Ascending aorta (tissue), 2 donors: Measurements from ENCODE around the gene NDRG2. TPM values are rescaled to one million over a fixed set of nuclear protein-coding genes. Genes with fewer than 3 reads are reported as not detected.
"Not testable (repeated sequence)": the region's sequence is repeated elsewhere in the genome, so short reads cannot be mapped to it uniquely, and the experiment has no call there.

Experiments
- DNase-seq, 2 donors: peaks; one replicate each; pipeline ENCODE4 v3.0.0-alpha.2; 2019; ENCODE audit warnings: low spot score in 2 of 2
- H3K27ac ChIP-seq, 2 donors: fragments of 200-600 bp; sonication (generic); one replicate each; pipeline ENCODE4 v1.5.1; 2016 to 2017; ENCODE audit warnings: mild to moderate bottlenecking in 1 of 2
- H3K27me3 ChIP-seq: fragments of 200-600 bp; sonication (generic); one replicate; pipeline ENCODE4 v1.5.1; 2017
- H3K36me3 ChIP-seq, 2 donors: fragments of 200-600 bp; sonication (generic); one replicate each; pipeline ENCODE4 v1.5.1; 2016
- H3K4me1 ChIP-seq, 2 donors: fragments of 200-600 bp; sonication (generic); one replicate each; pipeline ENCODE4 v1.5.1; 2016 to 2017; ENCODE audit warnings: mild to moderate bottlenecking in 1 of 2
- H3K4me3 ChIP-seq, 2 donors: fragments of 200-600 bp; sonication (generic); one replicate each; pipeline ENCODE4 v1.5.1; 2016 to 2017; ENCODE audit warnings: mild to moderate bottlenecking in 1 of 2
- H3K9me3 ChIP-seq, 2 donors: fragments of 200-600 bp; sonication (generic); one replicate each; pipeline ENCODE4 v1.5.1; 2016
- CTCF ChIP-seq, 3 experiments: fragments of 200-600 bp in 2 of 3; fragments of 450-650 bp in 1 of 3; sonication (generic) in 2 of 3; IDR thresholded peaks; one replicate each; pipeline ENCODE4 v1.5.1; 2016 to 2019; ENCODE audit warnings: antibody characterized with exemption in 3 of 3, mild to moderate bottlenecking in 1 of 3, moderate library complexity in 1 of 3
- intact Hi-C: fragments of 100-400 bp; cut with DNase I; formaldehyde crosslinking; loops from one replicate; pipeline ENCODE4 v1.15.1; 2023
- total RNA-seq: library from RNA; depleted of rRNA; stranded (reverse); fragments of >200 nt; gene quantifications from one replicate; pipeline ENCODE4 v1.1.0, GENCODE V29; 2016

NDRG2 gene
- total RNA-seq, 1 donor from 2014 or later: 216 TPM

- Histone ChIP-seq H3K27me3 (no peaks in the 10 kb centered on the region), H3K4me1 (peaks cover 27 to 38% of the 10 kb centered on the region in 2 donors), H3K36me3 (peaks cover 30 to 36% of the 10 kb centered on the region in 2 donors), H3K9me3 (no peaks in the 10 kb centered on the region), H3K4me3 (peak within 1 kb of the TSS; percentile 88 to 97), H3K27ac (peak within 1 kb of the TSS; percentile 88 to 94)
- intact Hi-C loops: loop anchor here (1.0 to 10.0 kb wide), 7 partner anchors 35 to 658 kb away; partner anchors contain the start of genes CCNB1IP1, HNRNPC, NDRG2 and SUPT16H
- DNase-seq: peak; percentile 65 to 97
- no peak for TF ChIP-seq CTCF (IDR thresholded peaks at IDR 0.05)
Measured at GRCh38 chr14:20989787-20990600, 34.9 kb downstream of the NDRG2 start, which contains the start of gene METTL17. Gene METTL17, plus strand, starts transcription at chr14:20989980. Its CDS starts 23 bp downstream, at chr14:20990003.

- Histone ChIP-seq H3K36me3 (peaks cover 24 to 30% of the 10 kb centered on the region in 2 donors), H3K27ac (peak overlapping the region; percentile 88 to 94), H3K9me3 (no peaks in the 10 kb centered on the region), H3K4me1 (peaks cover 27 to 38% of the 10 kb centered on the region in 2 donors), H3K4me3 (peak overlapping the region; percentile 88 to 97), H3K27me3 (no peaks in the 10 kb centered on the region)
- no peak for TF ChIP-seq CTCF (IDR thresholded peaks at IDR 0.05)
- intact Hi-C loops: loop anchor here (1.0 to 10.0 kb wide), 7 partner anchors 36 to 657 kb away; partner anchors contain the start of genes CCNB1IP1, HNRNPC, NDRG2 and SUPT16H
- no peak for DNase-seq
Measured at GRCh38 chr14:20989471-20989786, 35.4 kb downstream of the NDRG2 start.

GRCh38 chr14:20988717-20989470 is 36.0 kb downstream of the NDRG2 start:
- intact Hi-C loops: loop anchor here (1.0 to 10.0 kb wide), 7 partner anchors 36 to 657 kb away; partner anchors contain the start of genes CCNB1IP1, HNRNPC, NDRG2 and SUPT16H
- no peak for TF ChIP-seq CTCF (IDR thresholded peaks at IDR 0.05)
- Histone ChIP-seq H3K9me3 (no peaks in the 10 kb centered on the region), H3K27ac (peak overlapping the region; percentile 88 to 94), H3K4me3 (peak overlapping the region; percentile 88 to 97), H3K36me3 (peaks cover 19 to 25% of the 10 kb centered on the region in 2 donors), H3K4me1 (peaks cover 27 to 38% of the 10 kb centered on the region in 2 donors), H3K27me3 (no peaks in the 10 kb centered on the region)
- no peak for DNase-seq

GRCh38 chr14:20986811-20987210 is 38.0 kb downstream of the NDRG2 start:
- H3K36me3 ChIP-seq: peaks cover 0 to 4% of the 10 kb centered on the region in 2 donors
- no peaks in the 10 kb centered on the region for H3K9me3 ChIP-seq
- H3K27ac ChIP-seq: peak overlapping the region; percentile 36 to 75
- TF ChIP-seq CTCF (IDR thresholded peaks at IDR 0.05): no peak
- no peaks in the 10 kb centered on the region for H3K27me3 ChIP-seq
- peaks cover 27 to 35% of the 10 kb centered on the region in 2 donors for H3K4me1 ChIP-seq
- peak in 1 of 2 donors; percentile 80 for DNase-seq
- no peak overlapping the region for H3K4me3 ChIP-seq
- intact Hi-C loops: loop anchor here (1.0 to 10.0 kb wide), 7 partner anchors 16 to 655 kb away; partner anchors contain the start of genes CCNB1IP1, HNRNPC, RNASE4 and TEP1

- not testable (repeated sequence) for H3K9me3 ChIP-seq, H3K27me3 ChIP-seq, DNase-seq, H3K36me3 ChIP-seq, H3K27ac ChIP-seq, H3K4me3 ChIP-seq
- H3K4me1 ChIP-seq: peaks cover 24 to 27% of the 10 kb centered on the region in 2 donors
- intact Hi-C loops: loop anchor here (5.0 to 10.0 kb wide), 5 partner anchors 107 to 653 kb away; partner anchors contain the start of genes CCNB1IP1, HNRNPC and TEP1
Measured at GRCh38 chr14:20985650-20986049, 39.2 kb downstream of the NDRG2 start.
